IMR-90 (cell line): ENCODE measurements around the gene RTP5.

ENCODE experiments used
- CEBPB ChIP-seq: IDR thresholded peaks from 2 replicates; pipeline ENCODE4 v1.6.1; 2012; ENCODE audit warnings: low read depth, low read length, improper control_type of control experiment
- CHD1 ChIP-seq: IDR thresholded peaks from 2 replicates; pipeline ENCODE4 v1.6.1; 2012; ENCODE audit warnings: low read depth, low read length, improper control_type of control experiment
- CTCF ChIP-seq: conservative IDR thresholded peaks from 2 replicates; pipeline ENCODE4 v1.5.1; 2012; ENCODE audit warnings: mild to moderate bottlenecking, low read depth, low read length, improper control_type of control experiment
- MXI1 ChIP-seq: IDR thresholded peaks from 2 replicates; pipeline ENCODE4 v1.6.1; 2012; ENCODE audit warnings: low read depth, mild to moderate bottlenecking, low read length, moderate library complexity, borderline replicate concordance
- POLR2A ChIP-seq: IDR thresholded peaks from 2 replicates; pipeline ENCODE4 v1.6.1; 2012; ENCODE audit warnings: mild to moderate bottlenecking, low read depth, low read length
- RAD21 ChIP-seq: IDR thresholded peaks from 2 replicates; pipeline ENCODE4 v1.6.1; 2012; ENCODE audit warnings: low read length, improper control_type of control experiment
- RCOR1 ChIP-seq: IDR thresholded peaks from 2 replicates; pipeline ENCODE4 v1.6.1; 2012; ENCODE audit warnings: mild to moderate bottlenecking, low read length, improper control_type of control experiment; ENCODE audit not compliant: insufficient replicate concordance
- RFX5 ChIP-seq: IDR thresholded peaks from 2 replicates; pipeline ENCODE4 v1.8.0; 2012; ENCODE audit warnings: low read depth, mild to moderate bottlenecking, low read length, moderate library complexity
- SMC3 ChIP-seq: fragments of 150-350 bp; IDR thresholded peaks from 2 replicates; pipeline ENCODE4 v1.6.1; 2016; ENCODE audit warnings: low read depth, mild to moderate bottlenecking, antibody characterized with exemption, low read length, moderate library complexity
- USF2 ChIP-seq: fragments of 150-350 bp; IDR thresholded peaks from 2 replicates; pipeline ENCODE4 v1.6.1; 2017; ENCODE audit warnings: mild to moderate bottlenecking, antibody characterized with exemption, low read length, low read depth

- TF ChIP-seq CTCF (no peak), CHD1 (no peak), POLR2A (no peak), MXI1 (no peak), USF2 (no peak), CEBPB (no peak), RFX5 (no peak), RAD21 (no peak), SMC3 (no peak), RCOR1 (no peak)
Measured at GRCh38 chr2:241901500-241902351, 32.2 kb downstream of the RTP5 start.
